Measurements from ENCODE around the gene SAMSN1. TPM values are rescaled to one million over a fixed set of nuclear protein-coding genes. Genes with fewer than 3 reads are reported as not detected.

The SAMSN1 gene
- total and polyA plus RNA-seq, 2 experiments from 2014 or later, result 3.2 to 5.4 TPM

DNA sequence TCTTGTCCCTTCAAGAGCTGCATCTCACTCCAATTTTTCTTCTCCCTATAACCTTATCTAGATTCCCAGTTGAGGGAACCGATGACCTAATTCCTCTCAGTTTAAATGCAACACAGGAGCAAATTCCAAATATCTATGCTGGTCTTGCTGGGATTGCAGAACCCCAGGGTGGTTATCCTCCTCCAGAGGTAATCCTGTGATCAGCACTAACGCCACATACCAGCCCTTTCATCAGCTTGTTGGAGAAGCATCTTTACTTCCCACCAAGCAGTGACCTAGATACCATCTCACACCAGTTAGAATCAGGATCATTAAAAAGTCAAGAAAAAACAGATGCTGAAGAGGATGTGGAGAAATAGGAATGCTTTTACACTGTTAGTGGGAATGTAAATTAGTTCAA lies 52.4 kb downstream of the SAMSN1 start (continued):
- TF ChIP-seq, protein P1, sequence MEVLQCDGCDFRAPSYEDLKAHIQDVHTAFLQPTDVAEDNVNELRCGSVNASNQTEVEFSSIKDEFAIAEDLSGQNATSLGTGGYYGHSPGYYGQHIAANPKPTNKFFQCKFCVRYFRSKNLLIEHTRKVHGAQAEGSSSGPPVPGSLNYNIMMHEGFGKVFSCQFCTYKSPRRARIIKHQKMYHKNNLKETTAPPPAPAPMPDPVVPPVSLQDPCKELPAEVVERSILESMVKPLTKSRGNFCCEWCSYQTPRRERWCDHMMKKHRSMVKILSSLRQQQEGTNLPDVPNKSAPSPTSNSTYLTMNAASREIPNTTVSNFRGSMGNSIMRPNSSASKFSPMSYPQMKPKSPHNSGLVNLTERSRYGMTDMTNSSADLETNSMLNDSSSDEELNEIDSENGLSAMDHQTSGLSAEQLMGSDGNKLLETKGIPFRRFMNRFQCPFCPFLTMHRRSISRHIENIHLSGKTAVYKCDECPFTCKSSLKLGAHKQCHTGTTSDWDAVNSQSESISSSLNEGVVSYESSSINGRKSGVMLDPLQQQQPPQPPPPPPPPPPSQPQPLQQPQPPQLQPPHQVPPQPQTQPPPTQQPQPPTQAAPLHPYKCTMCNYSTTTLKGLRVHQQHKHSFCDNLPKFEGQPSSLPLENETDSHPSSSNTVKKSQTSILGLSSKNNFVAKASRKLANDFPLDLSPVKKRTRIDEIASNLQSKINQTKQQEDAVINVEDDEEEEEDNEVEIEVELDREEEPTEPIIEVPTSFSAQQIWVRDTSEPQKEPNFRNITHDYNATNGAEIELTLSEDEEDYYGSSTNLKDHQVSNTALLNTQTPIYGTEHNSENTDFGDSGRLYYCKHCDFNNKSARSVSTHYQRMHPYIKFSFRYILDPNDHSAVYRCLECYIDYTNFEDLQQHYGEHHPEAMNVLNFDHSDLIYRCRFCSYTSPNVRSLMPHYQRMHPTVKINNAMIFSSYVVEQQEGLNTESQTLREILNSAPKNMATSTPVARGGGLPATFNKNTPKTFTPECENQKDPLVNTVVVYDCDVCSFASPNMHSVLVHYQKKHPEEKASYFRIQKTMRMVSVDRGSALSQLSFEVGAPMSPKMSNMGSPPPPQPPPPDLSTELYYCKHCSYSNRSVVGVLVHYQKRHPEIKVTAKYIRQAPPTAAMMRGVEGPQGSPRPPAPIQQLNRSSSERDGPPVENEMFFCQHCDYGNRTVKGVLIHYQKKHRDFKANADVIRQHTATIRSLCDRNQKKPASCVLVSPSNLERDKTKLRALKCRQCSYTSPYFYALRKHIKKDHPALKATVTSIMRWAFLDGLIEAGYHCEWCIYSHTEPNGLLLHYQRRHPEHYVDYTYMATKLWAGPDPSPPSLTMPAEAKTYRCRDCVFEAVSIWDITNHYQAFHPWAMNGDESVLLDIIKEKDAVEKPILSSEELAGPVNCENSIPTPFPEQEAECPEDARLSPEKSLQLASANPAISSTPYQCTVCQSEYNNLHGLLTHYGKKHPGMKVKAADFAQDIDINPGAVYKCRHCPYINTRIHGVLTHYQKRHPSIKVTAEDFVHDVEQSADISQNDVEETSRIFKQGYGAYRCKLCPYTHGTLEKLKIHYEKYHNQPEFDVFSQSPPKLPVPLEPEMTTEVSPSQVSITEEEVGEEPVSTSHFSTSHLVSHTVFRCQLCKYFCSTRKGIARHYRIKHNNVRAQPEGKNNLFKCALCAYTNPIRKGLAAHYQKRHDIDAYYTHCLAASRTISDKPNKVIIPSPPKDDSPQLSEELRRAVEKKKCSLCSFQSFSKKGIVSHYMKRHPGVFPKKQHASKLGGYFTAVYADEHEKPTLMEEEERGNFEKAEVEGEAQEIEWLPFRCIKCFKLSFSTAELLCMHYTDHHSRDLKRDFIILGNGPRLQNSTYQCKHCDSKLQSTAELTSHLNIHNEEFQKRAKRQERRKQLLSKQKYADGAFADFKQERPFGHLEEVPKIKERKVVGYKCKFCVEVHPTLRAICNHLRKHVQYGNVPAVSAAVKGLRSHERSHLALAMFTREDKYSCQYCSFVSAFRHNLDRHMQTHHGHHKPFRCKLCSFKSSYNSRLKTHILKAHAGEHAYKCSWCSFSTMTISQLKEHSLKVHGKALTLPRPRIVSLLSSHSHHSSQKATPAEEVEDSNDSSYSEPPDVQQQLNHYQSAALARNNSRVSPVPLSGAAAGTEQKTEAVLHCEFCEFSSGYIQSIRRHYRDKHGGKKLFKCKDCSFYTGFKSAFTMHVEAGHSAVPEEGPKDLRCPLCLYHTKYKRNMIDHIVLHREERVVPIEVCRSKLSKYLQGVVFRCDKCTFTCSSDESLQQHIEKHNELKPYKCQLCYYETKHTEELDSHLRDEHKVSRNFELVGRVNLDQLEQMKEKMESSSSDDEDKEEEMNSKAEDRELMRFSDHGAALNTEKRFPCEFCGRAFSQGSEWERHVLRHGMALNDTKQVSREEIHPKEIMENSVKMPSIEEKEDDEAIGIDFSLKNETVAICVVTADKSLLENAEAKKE (CRISPR knock-in tag; IDR thresholded peaks at IDR 0.05), result no peak
- TF ChIP-seq, protein P2, sequence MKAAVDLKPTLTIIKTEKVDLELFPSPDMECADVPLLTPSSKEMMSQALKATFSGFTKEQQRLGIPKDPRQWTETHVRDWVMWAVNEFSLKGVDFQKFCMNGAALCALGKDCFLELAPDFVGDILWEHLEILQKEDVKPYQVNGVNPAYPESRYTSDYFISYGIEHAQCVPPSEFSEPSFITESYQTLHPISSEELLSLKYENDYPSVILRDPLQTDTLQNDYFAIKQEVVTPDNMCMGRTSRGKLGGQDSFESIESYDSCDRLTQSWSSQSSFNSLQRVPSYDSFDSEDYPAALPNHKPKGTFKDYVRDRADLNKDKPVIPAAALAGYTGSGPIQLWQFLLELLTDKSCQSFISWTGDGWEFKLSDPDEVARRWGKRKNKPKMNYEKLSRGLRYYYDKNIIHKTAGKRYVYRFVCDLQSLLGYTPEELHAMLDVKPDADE (IDR thresholded peaks at IDR 0.05), result no peak
- TF ChIP-seq EZH2 (IDR thresholded peaks at IDR 0.05; ENCODE audit: low read depth, unreplicated experiment), result no peak

DNA sequence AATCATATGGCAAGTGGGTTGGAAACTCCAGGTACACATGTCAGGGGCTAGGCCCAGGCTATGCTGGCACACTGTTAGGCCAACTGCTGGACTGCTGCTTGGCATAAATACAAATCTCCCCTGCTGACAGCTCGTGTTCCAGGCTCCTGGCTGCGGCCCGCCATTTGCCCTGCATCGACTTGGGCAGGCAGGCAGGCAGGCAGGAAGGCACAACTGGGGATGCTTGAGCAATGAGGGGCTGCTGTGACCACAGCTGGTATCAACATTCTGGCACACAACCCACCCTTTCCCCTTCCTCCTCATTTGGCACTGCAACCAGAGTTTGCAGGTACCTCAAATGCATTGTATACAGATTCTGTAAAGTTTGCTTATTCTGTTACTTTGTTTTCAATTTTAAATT lies 53.2 kb downstream of the SAMSN1 start:
- no peaks in the 10 kb centered on the region for H3K27me3 ChIP-seq (ENCODE audit: insufficient read depth)
- H3K4me1 ChIP-seq (ENCODE audit: insufficient read depth), result no peaks in the 10 kb centered on the region
- Mint-ChIP-seq H3K4me3 (no peak overlapping the region), H3K27me3 (ENCODE audit: insufficient read depth, low read depth, poor library complexity) (no peaks in the 10 kb centered on the region), H3K27ac (no peak overlapping the region), H3K36me3 (ENCODE audit: low read depth) (no peaks in the 10 kb centered on the region), H3K9me3 (peaks cover 4% of the 10 kb centered on the region; the same call in 1 of the 3 replicates), H3K4me1 (no peaks in the 10 kb centered on the region; the same call in 2 of the 3 replicates)
- no peaks in the 10 kb centered on the region for H3F3A ChIP-seq (replicated peaks; ENCODE audit: low read depth)
- H3K4me2 ChIP-seq, result no peak overlapping the region
- H3K9me2 ChIP-seq (ENCODE audit: insufficient read depth), result no peaks in the 10 kb centered on the region
- ATAC-seq (no peak), DNase-seq (ENCODE audit: low spot score) (no peak)
- no peak overlapping the region; the same call in 1 of the 2 replicates for H2AFZ ChIP-seq
- no peak overlapping the region for H3K4me3 ChIP-seq
- H3K79me2 ChIP-seq (replicated peaks; ENCODE audit: insufficient read depth), result no peaks in the 10 kb centered on the region
- no peak overlapping the region for H3K27ac ChIP-seq (ENCODE audit: low read depth)
- H3K36me3 ChIP-seq (ENCODE audit: insufficient read depth), result no peaks in the 10 kb centered on the region
- H4K20me1 ChIP-seq (replicated peaks; ENCODE audit: insufficient read depth), result no peaks in the 10 kb centered on the region
- TF ChIP-seq, protein P1 (CRISPR knock-in tag; IDR thresholded peaks at IDR 0.05), result no peak
- no peak for TF ChIP-seq ZNF114 (CRISPR knock-in tag; IDR thresholded peaks at IDR 0.05)
